Measurements from ENCODE around the gene MAPKAPK5. TPM values are rescaled to one million over a fixed set of nuclear protein-coding genes. Genes with fewer than 3 reads are reported as not detected.

Gene MAPKAPK5
- total and polyA plus RNA-seq, 2 of the 13 experiments (the other 11 are each of a cell fraction or from before 2014, with no cell fraction given), result 43.2 to 58.2 TPM

GRCh38 chr12:111937429-111937828 is 95.4 kb downstream of the MAPKAPK5 start:
- no peak for FAIRE-seq
- H3K9me3 ChIP-seq (ENCODE audit: low read length), result no peaks in the 10 kb centered on the region
- no peak overlapping the region for H3K9ac ChIP-seq (ENCODE audit: insufficient read depth, low read depth, low read length)
- TF ChIP-seq CENPT (CRISPR knock-in tag; IDR thresholded peaks at IDR 0.05; ENCODE audit: low read depth), result no peak
- TF ChIP-seq, protein P1, sequence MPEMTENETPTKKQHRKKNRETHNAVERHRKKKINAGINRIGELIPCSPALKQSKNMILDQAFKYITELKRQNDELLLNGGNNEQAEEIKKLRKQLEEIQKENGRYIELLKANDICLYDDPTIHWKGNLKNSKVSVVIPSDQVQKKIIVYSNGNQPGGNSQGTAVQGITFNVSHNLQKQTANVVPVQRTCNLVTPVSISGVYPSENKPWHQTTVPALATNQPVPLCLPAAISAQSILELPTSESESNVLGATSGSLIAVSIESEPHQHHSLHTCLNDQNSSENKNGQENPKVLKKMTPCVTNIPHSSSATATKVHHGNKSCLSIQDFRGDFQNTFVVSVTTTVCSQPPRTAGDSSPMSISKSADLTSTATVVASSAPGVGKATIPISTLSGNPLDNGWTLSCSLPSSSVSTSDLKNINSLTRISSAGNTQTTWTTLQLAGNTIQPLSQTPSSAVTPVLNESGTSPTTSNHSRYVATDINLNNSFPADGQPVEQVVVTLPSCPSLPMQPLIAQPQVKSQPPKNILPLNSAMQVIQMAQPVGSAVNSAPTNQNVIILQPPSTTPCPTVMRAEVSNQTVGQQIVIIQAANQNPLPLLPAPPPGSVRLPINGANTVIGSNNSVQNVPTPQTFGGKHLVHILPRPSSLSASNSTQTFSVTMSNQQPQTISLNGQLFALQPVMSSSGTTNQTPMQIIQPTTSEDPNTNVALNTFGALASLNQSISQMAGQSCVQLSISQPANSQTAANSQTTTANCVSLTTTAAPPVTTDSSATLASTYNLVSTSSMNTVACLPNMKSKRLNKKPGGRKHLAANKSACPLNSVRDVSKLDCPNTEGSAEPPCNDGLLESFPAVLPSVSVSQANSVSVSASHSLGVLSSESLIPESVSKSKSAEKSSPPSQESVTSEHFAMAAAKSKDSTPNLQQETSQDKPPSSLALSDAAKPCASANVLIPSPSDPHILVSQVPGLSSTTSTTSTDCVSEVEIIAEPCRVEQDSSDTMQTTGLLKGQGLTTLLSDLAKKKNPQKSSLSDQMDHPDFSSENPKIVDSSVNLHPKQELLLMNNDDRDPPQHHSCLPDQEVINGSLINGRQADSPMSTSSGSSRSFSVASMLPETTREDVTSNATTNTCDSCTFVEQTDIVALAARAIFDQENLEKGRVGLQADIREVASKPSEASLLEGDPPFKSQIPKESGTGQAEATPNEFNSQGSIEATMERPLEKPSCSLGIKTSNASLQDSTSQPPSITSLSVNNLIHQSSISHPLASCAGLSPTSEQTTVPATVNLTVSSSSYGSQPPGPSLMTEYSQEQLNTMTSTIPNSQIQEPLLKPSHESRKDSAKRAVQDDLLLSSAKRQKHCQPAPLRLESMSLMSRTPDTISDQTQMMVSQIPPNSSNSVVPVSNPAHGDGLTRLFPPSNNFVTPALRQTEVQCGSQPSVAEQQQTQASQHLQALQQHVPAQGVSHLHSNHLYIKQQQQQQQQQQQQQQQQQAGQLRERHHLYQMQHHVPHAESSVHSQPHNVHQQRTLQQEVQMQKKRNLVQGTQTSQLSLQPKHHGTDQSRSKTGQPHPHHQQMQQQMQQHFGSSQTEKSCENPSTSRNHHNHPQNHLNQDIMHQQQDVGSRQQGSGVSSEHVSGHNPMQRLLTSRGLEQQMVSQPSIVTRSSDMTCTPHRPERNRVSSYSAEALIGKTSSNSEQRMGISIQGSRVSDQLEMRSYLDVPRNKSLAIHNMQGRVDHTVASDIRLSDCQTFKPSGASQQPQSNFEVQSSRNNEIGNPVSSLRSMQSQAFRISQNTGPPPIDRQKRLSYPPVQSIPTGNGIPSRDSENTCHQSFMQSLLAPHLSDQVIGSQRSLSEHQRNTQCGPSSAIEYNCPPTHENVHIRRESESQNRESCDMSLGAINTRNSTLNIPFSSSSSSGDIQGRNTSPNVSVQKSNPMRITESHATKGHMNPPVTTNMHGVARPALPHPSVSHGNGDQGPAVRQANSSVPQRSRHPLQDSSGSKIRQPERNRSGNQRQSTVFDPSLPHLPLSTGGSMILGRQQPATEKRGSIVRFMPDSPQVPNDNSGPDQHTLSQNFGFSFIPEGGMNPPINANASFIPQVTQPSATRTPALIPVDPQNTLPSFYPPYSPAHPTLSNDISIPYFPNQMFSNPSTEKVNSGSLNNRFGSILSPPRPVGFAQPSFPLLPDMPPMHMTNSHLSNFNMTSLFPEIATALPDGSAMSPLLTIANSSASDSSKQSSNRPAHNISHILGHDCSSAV (CRISPR knock-in tag; IDR thresholded peaks at IDR 0.05; ENCODE audit: borderline replicate concordance), result no peak
- TF ChIP-seq, protein P2, sequence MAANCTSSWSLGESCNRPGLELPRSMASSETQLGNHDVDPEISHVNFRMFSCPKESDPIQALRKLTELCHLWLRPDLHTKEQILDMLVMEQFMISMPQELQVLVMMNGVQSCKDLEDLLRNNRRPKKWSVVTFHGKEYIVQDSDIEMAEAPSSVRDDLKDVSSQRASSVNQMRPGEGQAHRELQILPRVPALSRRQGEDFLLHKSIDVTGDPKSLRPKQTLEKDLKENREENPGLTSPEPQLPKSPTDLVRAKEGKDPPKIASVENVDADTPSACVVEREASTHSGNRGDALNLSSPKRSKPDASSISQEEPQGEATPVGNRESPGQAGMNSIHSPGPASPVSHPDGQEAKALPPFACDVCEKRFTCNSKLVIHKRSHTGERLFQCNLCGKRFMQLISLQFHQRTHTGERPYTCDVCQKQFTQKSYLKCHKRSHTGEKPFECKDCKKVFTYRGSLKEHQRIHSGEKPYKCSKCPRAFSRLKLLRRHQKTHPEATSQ (CRISPR knock-in tag; IDR thresholded peaks at IDR 0.05; ENCODE audit: borderline replicate concordance), result no peak
- no peak for DNase-seq (ENCODE audit: low spot score)
- ChIA-PET CTCF (ENCODE audit: low intra/inter-chr PET ratio, low total read pairs) (no interaction called here), POLR2A (interaction anchor here (1.5 kb wide), 1 partner anchor 75 kb away, joined by 4 read pairs; the partner anchor contains the start of genes ERP29 and TMEM116)
- 97% methylated on average over 1 of the region's 1 CpG for WGBS (ENCODE audit: low lambda C conversion rate)
- H3K4me1 ChIP-seq (ENCODE audit: insufficient read depth, low read length), result no peaks in the 10 kb centered on the region
- in situ Hi-C loops (cut with HindIII; ENCODE audit: extremely low pct_ligation_motif_present, low pct_unique_long_range_greater_than_20kb) (no loop called here), intact Hi-C loops (cut with micrococcal nuclease; ENCODE audit: unreplicated experiment) (no loop called here)
- H4K20me1 ChIP-seq (ENCODE audit: insufficient read depth, low read length), result no peaks in the 10 kb centered on the region
- H3K36me3 ChIP-seq (replicated peaks in 1 of 2; ENCODE audit: control insufficient read depth in 1 of 2, insufficient read depth in 2 of 2, low read length in 2 of 2), result 0 out of 5 replicates have a peak, but pooled peaks cover 0 to 3% of the 10 kb centered on the region in 2 experiments
- H3K4me3 ChIP-seq (replicated peaks in 1 of 3; ENCODE audit: insufficient read depth in 1 of 3, low read depth in 2 of 3, low read length in 3 of 3), result no peak overlapping the region
- H3K27ac ChIP-seq (ENCODE audit: extremely low read length, insufficient read depth, low read length), result no peak overlapping the region
- BruUV-seq (replicated peaks), result no TSS peak
- no peak overlapping the region for H2AFZ ChIP-seq (ENCODE audit: low read length)
- no peak overlapping the region for H3K4me2 ChIP-seq (ENCODE audit: low read depth, low read length)
- no peaks in the 10 kb centered on the region for H3K27me3 ChIP-seq (ENCODE audit: control insufficient read depth in 1 of 2, insufficient read depth in 2 of 2, low read length in 2 of 2)
- no peaks in the 10 kb centered on the region for H3K79me2 ChIP-seq (ENCODE audit: insufficient read depth, low read length)
- ATAC-seq, result no peak

Measured in HepG2 (cell line).